ENCODE measurements around the gene RPE.

The RPE gene

GRCh38 chr2:210002158-210003157 lies at the start of gene RPE:
Gene RPE, plus strand, starts transcription at chr2:210002638. Its CDS starts 24 bp downstream, at chr2:210002662.
- peak; percentile 96 for DNase-seq

DNA sequence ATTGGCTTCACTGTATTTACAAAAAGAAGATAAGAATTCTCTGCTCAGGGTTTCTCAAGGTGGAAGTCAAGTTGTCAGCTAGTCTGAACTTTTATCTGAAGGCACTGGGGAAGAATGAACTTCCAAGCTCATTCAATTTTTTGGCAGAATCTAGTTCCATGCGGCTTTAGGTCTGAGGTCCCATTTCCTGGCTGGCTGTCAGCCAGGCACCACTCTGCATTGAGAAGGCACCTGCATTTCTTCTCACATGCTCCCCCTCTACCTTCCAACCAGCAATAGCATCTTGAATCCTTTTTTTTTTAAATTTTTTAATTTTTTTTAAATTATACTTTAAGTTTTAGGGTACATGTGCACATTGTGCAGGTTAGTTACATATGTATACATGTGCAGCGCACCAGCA lies 46.2 kb upstream of the RPE start:
- no peak for DNase-seq

DNA sequence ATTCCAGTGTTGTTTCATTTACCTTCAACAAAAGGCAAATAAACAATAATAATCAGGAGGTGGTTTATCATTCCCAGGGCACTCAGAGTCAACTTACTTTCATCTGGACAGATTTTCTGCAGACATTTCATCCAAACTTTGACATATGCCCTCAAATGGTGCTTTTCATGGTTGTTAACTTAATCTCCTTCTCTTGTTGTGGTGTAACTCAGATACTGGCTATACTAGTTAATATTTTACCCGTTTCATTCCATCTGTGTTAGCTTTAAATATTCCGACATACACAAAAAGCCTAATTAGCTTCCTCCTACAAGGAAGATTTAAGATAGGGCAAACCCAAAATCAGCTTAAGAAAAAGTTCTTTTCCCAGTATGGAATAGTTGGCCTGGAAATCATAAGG lies 44.4 kb upstream of the RPE start:
- DNase-seq, result no peak

GRCh38 chr2:209960045-209960444 lies 42.4 kb upstream of the RPE start:
- DNase-seq, result no peak

- DNase-seq, result no peak
These were observed 41.5 kb upstream of the RPE start for GRCh38 chr2:209960676-209961630.

DNA sequence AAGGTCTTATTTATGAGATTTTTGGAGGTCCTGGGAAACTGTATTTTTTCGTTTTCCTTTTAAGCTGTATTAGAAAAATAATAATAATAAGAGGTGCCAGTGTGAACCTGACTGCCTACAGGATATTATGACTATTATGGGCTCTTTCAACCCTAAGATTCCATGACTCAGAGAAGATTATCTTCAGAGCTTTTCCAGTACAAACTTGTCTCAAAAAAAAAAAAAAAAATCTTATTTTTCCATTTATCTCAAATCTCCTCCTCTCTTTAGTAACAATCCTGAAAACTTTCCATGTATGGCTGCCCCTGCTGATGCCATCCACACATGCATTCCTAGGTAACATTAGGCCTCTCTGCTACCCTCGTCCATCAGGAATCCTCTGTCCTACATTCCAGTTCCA lies 36.7 kb upstream of the RPE start:
- no peak for DNase-seq

GRCh38 chr2:209969692-209970091 lies 32.7 kb upstream of the RPE start:
- no peak for DNase-seq

GRCh38 chr2:209970271-209970670 lies 32.2 kb upstream of the RPE start:
- DNase-seq, result no peak

GRCh38 chr2:209970711-209971110 lies 31.7 kb upstream of the RPE start:
- no peak for DNase-seq

DNA sequence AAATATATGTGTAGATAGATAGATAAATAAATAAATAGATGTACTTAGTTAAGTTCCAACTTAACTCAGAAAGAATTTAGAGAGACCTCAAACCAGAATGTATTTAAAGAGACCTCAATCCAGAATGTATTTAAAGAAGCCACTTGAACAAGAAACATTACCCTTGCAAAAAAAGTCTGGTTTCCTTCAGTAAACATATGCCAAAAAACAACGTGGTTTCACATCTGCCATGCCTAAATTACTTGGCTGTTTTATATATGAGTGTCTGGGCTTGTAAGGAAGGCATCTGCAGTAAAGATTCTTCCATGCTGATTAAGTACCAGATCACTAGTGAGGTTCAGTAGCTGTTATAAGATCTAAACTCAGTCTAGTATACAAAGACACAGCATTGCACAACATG lies 29.1 kb upstream of the RPE start:
- DNase-seq, result no peak

GRCh38 chr2:209974576-209974975 lies 27.9 kb upstream of the RPE start:
- DNase-seq, result no peak

DNA sequence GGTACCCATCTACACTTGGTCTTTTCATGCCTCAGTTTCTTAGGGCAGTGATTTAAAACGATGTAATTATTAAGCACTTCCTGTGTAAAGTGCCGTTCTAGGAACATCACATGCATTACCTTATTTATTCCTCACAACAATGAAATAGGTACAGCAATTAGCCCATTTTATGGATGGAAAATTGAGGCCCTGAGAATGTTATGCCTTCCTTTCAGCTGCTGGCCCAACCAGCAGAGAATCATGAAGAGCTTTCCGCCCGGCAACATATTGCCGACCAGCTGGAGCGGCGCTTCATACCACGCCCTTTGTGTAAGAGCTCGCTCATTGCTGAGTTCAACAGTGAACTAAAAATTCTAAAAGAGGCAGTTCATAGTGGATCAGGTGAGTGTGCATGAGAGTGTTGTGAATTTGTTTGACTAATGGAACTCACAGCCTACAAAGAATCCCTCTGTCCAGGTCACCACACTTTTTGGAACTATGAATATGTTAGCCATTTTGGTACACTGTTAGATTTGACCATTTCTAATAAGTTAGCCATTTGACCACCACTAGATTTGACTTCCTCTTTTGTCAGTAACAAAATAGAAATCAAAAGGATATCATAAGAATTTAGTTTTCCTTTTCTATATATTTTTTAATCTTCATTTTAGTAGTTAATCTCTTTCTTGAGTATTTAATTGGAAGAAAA lies 25.6 kb upstream of the RPE start:
- no peak for DNase-seq

DNA sequence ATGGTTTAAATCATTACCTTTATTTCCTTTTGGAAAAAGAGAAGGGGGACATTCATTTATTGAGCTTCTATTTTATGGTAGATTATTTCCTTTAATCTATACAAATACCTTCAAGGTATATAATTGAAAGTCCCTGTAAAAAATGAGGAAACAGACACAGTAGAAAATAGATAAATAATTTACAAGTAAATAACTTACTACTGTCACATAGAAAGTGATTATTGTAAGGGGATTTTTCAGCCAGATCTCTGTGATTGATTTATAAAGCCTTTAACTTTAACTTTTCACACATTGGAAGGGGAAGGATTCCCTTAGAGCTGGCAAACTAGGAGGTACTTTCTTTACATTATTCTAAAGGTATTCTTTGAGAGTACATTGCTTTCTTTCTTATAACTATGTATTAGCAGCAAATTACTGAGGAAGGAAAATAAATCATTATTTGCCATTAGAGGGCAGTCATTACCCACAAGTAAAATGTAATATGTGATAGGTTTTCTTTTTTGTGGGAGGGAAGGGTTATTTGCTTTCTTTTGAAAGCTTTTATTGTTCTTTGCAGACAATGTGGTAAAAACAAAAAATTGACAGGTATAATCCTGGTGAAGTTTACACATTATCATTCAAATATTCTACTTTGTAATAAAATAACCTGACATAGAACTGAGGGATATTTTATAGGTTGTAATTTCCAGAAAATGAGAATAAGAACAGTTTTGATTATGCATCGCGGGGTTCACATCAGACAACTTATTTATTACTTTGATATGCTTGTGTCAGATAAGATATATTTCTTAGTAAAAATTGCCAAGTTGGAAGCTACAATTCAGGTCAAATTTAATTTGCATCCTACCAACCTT lies 24.8 kb upstream of the RPE start:
- DNase-seq, result no peak

GRCh38 chr2:209984291-209984690 lies 18.1 kb upstream of the RPE start:
- no peak for DNase-seq

DNA sequence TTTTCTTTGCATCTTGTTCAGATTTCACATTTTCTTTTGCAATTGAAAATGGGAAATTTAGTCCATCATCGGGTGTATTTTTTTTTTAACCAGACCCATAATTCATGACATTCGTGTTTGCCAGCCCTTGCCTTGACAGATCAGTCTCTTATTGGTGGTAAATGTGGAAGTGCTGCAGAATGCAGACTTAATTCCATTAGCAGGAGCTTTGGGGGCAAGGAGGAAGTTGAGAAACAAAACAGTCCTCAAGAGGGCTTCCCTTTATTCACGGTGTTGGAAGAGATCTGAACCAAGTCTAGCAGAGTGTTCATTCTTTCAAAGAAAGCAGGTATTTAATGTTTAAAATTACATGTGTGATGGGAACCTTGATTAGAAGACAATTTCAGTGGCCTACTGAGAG lies 16.6 kb upstream of the RPE start:
- no peak for DNase-seq

GRCh38 chr2:209986415-209986814 lies 16.0 kb upstream of the RPE start:
- DNase-seq, result no peak

DNA sequence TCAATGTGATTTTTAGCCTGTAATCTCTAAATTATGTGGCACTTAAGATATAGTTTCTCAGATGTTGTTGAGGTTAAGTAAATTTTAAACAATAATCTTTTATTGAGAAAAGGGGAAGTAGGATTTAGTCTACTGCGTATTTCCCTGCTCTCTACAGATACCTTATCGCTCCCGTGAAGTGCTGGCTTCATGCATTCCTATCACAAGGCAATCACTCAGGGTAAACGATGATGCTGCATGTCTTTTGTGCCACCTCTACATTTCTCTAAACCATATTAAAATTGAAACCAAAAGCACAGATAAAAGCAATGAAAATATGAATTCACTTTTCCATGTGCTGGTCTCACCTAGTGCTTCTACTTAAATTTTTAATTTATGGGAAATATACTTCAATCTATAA lies 14.4 kb upstream of the RPE start:
- no peak for DNase-seq

DNA sequence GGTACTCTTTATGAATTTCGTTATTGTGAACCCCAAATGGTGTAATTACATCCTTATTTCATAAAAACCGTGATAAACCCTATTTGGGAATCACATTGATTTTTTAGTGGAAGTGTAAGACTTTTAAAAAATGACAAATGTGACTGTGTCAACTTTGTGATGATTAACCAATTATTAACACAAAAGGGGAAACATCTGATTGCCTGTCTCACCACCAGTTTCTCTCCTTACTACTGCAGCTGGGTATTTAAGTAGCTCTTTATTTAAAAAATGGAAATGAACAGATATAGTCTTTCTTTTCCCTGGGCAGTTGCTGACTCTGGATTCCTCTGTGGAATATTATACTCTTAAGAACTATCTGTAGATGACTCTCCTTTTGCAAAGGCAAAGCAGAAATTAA lies 11.6 kb upstream of the RPE start:
- DNase-seq, result no peak

DNA sequence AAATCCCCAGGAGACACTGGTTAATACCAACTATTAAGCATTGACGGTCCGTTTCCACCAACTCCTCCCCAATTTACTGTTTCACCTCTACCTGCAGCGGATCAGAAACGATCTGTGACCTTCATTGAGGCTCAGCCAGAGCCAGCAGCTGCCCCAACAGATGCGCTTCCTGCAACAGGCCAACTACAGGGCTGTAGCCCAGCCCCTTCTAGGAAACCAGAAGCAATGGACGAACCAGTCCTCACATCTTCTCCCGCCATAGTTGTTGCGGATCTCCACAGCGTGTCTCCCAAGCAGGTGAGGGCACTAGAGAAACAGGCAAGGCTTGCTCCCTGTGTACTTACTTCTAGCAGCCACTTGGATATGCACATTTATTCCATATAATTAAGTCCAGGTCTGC lies 8.5 kb upstream of the RPE start:
- no peak for DNase-seq

GRCh38 chr2:209998596-209998995 lies 3.8 kb upstream of the RPE start:
- DNase-seq, result no peak

GRCh38 chr2:210000464-210001324 lies 1.7 kb upstream of the RPE start:
- no peak for DNase-seq

Data from activated effector memory CD4-positive, alpha-beta T cell treated with Interleukin-2 at 50 U/mL for 16 hours (primary cell).